ENCODE data around the gene FOXF2. TPM values are rescaled to one million over a fixed set of nuclear protein-coding genes. Genes with fewer than 3 reads are reported as not detected.
A peak's percentile ranks its signal among the peaks of the same experiment; 100 is the strongest.

Gene FOXF2
- total RNA-seq, 1 donor from 2014 or later, result 8.1 TPM

- no peaks in the 10 kb centered on the region for H3K9me3 Mint-ChIP-seq
- peaks cover 88% of the 10 kb centered on the region for H3K27me3 Mint-ChIP-seq
- no peak overlapping the region for H3K27ac Mint-ChIP-seq
- peak overlapping the region; percentile 60 for H3K4me3 Mint-ChIP-seq
- DNase-seq (ENCODE audit: extremely low spot score, unreplicated experiment), result peak; percentile 69
- peaks cover 14% of the 10 kb centered on the region for H3K4me1 Mint-ChIP-seq (ENCODE audit: unreplicated experiment)
- H3K36me3 Mint-ChIP-seq, result no peaks in the 10 kb centered on the region
- peak; percentile 26 for TF ChIP-seq CTCF (conservative IDR thresholded peaks at IDR 0.05)
These were observed 6.3 kb upstream of the FOXF2 start for GRCh38 chr6:1382883-1383728.

GRCh38 chr6:1383729-1384548 is 5.4 kb upstream of the FOXF2 start:
- Mint-ChIP-seq H3K9me3 (no peaks in the 10 kb centered on the region), H3K4me3 (peak overlapping the region; percentile 60), H3K27me3 (peaks cover 90% of the 10 kb centered on the region), H3K36me3 (no peaks in the 10 kb centered on the region), H3K27ac (no peak overlapping the region), H3K4me1 (ENCODE audit: unreplicated experiment) (peaks cover 20% of the 10 kb centered on the region)
- no peak for DNase-seq (ENCODE audit: extremely low spot score, unreplicated experiment)
- no peak for TF ChIP-seq CTCF (conservative IDR thresholded peaks at IDR 0.05)

GRCh38 chr6:1384549-1385128 is 4.7 kb upstream of the FOXF2 start:
- H3K9me3 Mint-ChIP-seq, result no peaks in the 10 kb centered on the region
- TF ChIP-seq CTCF (conservative IDR thresholded peaks at IDR 0.05), result no peak
- DNase-seq (ENCODE audit: extremely low spot score, unreplicated experiment), result no peak
- peaks cover 86% of the 10 kb centered on the region for H3K27me3 Mint-ChIP-seq
- H3K36me3 Mint-ChIP-seq, result no peaks in the 10 kb centered on the region
- H3K4me1 Mint-ChIP-seq (ENCODE audit: unreplicated experiment), result peaks cover 16% of the 10 kb centered on the region
- no peak overlapping the region for H3K4me3 Mint-ChIP-seq
- no peak overlapping the region for H3K27ac Mint-ChIP-seq

- H3K27ac Mint-ChIP-seq, result no peak overlapping the region
- DNase-seq (ENCODE audit: extremely low spot score, unreplicated experiment), result no peak
- no peaks in the 10 kb centered on the region for H3K9me3 Mint-ChIP-seq
- H3K36me3 Mint-ChIP-seq, result no peaks in the 10 kb centered on the region
- H3K4me3 Mint-ChIP-seq, result peak overlapping the region; percentile 77
- TF ChIP-seq CTCF (conservative IDR thresholded peaks at IDR 0.05), result no peak
- peaks cover 83% of the 10 kb centered on the region for H3K27me3 Mint-ChIP-seq
- peaks cover 16% of the 10 kb centered on the region for H3K4me1 Mint-ChIP-seq (ENCODE audit: unreplicated experiment)
These were observed 4.0 kb upstream of the FOXF2 start for GRCh38 chr6:1385129-1386037.

Data from type B pancreatic cell (in vitro differentiated cells).